Measurements from ENCODE around the gene GRM5.
"Not testable (repeated sequence)": the region's sequence is repeated elsewhere in the genome, so short reads cannot be mapped to it uniquely, and the experiment has no call there.

- TF ChIP-seq, protein P1, sequence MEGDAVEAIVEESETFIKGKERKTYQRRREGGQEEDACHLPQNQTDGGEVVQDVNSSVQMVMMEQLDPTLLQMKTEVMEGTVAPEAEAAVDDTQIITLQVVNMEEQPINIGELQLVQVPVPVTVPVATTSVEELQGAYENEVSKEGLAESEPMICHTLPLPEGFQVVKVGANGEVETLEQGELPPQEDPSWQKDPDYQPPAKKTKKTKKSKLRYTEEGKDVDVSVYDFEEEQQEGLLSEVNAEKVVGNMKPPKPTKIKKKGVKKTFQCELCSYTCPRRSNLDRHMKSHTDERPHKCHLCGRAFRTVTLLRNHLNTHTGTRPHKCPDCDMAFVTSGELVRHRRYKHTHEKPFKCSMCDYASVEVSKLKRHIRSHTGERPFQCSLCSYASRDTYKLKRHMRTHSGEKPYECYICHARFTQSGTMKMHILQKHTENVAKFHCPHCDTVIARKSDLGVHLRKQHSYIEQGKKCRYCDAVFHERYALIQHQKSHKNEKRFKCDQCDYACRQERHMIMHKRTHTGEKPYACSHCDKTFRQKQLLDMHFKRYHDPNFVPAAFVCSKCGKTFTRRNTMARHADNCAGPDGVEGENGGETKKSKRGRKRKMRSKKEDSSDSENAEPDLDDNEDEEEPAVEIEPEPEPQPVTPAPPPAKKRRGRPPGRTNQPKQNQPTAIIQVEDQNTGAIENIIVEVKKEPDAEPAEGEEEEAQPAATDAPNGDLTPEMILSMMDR (IDR thresholded peaks at IDR 0.05): not testable (repeated sequence)
- TF ChIP-seq POLR2A, EP300 (IDR thresholded peaks at IDR 0.05): not testable (repeated sequence)
Observed at GRCh38 chr11:88929665-88930064, 136.1 kb downstream of the GRM5 start.

All from tibial nerve (tissue), 4 donors.